NCI-H1092 (cell line): ENCODE results near the gene F12.
A peak's percentile ranks its signal among the peaks of the same experiment; 100 is the strongest.

Experiments
- DNase-seq: peaks from one replicate; lab custom pipeline; 2025; lab: John Stamatoyannopoulos, UW

Gene F12

GRCh38 chr5:177412603-177413233 lies 3.4 kb upstream of the F12 start:
- DNase-seq: no peak

- DNase-seq: no peak
Observed at GRCh38 chr5:177410575-177410974, 1.2 kb upstream of the F12 start.

GRCh38 chr5:177405805-177406204 lies 3.6 kb downstream of the F12 start:
- DNase-seq: no peak

GRCh38 chr5:177405312-177405711 lies 4.1 kb downstream of the F12 start:
- DNase-seq: no peak

- DNase-seq: no peak
Observed at GRCh38 chr5:177404641-177405179, 4.7 kb downstream of the F12 start.

- peak; percentile 68 for DNase-seq
Observed at GRCh38 chr5:177403792-177404640, 5.3 kb downstream of the F12 start.

- no peak for DNase-seq
Observed at GRCh38 chr5:177403102-177403791, 6.1 kb downstream of the F12 start.

- peak; percentile 63 for DNase-seq
Observed at GRCh38 chr5:177402271-177403043, 6.9 kb downstream of the F12 start.

- DNase-seq: no peak
Observed at GRCh38 chr5:177399997-177400868, 9.1 kb downstream of the F12 start, which contains the start of gene PFN3. Gene PFN3 (minus strand): TSS chr5:177400661. CDS start chr5:177400576, 85 bp downstream.

GRCh38 chr5:177397875-177398390 lies 11.4 kb downstream of the F12 start:
- no peak for DNase-seq

GRCh38 chr5:177396807-177397206 lies 12.6 kb downstream of the F12 start:
- DNase-seq: no peak

- no peak for DNase-seq
Observed at GRCh38 chr5:177396078-177396477, 13.3 kb downstream of the F12 start.

- DNase-seq: no peak
Observed at GRCh38 chr5:177393990-177394389, 15.4 kb downstream of the F12 start.

GRCh38 chr5:177393206-177393765 lies 16.1 kb downstream of the F12 start:
- no peak for DNase-seq

GRCh38 chr5:177392765-177393164 lies 16.6 kb downstream of the F12 start:
- no peak for DNase-seq

- DNase-seq: peak; percentile 65
Observed at GRCh38 chr5:177390363-177391300, 18.7 kb downstream of the F12 start.

GRCh38 chr5:177389241-177390169 lies 19.9 kb downstream of the F12 start:
- DNase-seq: no peak

- DNase-seq: no peak
Observed at GRCh38 chr5:177388521-177389052, 20.8 kb downstream of the F12 start.
